GM21526 (cell line): ENCODE measurements around the gene ADCY9.
"Not testable (repeated sequence)": the region's sequence is repeated elsewhere in the genome, so short reads cannot be mapped to it uniquely, and the experiment has no call there.

ENCODE experiments used
- ATAC-seq: cut with Tn5 transposase; IDR thresholded peaks from one replicate; pipeline ENCODE4 v1.9.1; 2021; ENCODE audit warnings: moderate library complexity; ENCODE audit not compliant: unreplicated experiment, low FRiP score

Gene ADCY9

GRCh38 chr16:4116325-4117249 is at the start of gene ADCY9:
Gene ADCY9, minus strand, starts transcription at chr16:4116442. Its CDS starts 1,000 bp downstream, at chr16:4115442.
- ATAC-seq: peak; percentile 49

DNA sequence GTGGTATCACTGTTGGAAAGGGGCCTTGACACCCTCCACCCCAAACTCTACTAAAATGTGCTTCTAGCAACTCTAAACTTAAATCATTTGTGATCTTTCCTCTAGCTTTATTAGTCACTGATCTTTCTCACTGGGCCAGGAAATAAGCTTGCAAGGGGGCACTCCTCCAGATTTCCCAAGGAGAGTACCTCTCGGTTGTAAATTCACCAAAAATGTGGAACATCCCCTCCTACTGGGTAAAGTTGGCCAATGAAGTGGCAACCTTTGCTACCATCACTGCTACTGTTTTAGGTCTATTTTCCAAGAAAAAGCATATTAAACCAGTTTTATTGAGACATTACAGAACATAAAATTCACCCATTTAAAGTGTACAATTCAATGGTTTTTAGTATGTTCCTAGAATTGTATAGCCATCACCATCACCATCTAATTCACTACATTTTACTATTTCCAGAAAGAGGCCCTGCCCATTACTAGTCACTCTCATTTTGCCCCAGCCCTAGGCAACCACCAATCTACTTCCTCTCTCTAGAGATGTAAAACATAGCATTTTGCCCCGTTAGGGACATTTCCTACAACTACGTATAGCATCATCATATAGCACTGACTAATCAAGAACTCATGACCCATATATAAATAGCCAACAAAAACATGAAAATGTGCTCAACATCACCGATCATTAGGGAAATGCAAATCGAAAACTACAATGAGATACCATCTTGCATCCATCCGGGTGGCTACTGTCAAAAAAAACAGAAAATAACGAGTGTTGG is 44.6 kb upstream of the ADCY9 start:
- no peak for ATAC-seq

DNA sequence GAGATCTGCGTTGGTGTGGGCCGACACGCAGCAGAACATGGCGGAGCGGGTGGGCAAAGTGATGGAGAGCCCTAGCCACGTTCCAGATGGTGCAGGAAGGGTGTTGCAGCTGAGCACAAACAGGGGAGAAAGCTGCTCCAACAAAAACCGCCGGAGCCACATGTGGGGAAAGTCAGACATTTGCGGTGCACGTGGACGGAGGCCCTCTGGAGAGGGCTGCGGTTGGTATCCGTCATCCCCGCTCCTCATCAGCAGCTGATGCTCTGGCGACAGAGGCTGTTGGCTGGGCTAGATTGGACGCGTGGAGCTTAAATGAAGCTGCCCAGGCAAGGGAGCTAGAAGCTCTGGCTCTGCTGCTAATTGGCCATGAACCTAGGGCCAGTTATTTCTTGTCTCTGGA is 43.5 kb upstream of the ADCY9 start:
- no peak for ATAC-seq

DNA sequence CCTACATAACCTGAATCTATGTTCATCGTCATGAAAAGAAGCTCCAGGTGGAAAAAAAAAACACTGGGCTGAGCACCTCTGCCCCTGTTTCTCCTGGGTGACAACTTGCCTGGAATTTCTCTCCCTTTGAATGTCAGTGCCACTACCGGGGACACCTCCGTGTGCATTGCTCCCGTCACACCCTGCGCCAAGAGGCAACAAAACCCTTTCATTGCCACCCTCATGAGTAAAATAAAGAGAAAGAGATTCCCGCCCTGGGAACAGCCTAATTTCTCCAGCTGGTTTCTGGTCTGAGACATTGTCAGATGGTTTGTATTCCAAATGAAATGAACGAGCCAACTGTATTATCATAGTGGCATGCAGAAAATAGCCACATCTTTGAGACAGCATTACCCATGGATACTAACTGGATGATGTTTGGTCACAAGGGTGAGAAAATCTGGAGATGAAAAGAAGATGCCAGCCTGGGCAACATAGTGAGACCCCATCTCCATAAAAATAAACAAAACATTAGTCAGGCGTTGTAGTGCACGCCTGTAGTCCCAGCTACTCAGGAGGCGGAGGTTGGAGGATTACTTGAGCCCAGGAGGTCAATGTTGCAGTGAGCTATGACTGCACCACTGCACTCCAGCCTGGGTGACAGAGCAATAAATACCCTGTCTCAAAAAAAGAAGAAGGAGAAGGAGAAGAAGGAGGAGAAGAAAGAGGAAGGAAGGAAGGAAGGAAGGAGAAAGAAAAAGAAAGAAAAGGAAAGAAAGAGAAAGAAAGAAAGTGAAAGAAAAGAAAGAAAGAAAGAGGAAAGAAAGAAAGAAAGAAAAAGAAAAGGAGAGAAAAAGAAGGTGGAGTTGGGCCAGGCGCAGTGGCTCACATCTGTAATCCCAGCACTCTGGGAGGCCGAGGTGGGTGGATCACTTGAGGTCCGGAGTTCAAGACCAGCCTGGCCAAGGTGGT is 42.2 kb upstream of the ADCY9 start:
- ATAC-seq: no peak

DNA sequence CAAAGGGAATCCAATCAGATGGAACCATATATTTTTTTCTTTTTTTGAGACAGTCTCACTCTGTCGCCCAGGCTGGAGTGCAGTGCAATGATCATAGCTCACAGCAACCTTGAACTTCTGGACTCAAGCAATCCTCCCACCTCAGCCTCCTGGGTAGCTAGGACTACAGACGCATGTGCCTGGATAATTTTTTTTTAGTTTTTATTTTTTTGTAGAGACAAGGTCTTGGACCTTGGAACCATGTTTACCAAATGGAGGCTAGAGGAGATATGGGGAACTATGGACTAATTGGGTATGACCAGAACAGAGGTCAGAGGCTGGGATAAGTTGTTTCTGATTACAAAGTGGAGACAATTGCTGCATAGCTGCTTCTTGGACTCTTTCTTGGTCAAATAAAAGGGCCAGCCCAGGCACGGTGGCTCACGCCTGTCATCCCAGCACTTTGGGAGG is 41.2 kb upstream of the ADCY9 start:
- no peak for ATAC-seq

- not testable (repeated sequence) for ATAC-seq
Observed at GRCh38 chr16:4156503-4156902, 40.3 kb upstream of the ADCY9 start.

DNA sequence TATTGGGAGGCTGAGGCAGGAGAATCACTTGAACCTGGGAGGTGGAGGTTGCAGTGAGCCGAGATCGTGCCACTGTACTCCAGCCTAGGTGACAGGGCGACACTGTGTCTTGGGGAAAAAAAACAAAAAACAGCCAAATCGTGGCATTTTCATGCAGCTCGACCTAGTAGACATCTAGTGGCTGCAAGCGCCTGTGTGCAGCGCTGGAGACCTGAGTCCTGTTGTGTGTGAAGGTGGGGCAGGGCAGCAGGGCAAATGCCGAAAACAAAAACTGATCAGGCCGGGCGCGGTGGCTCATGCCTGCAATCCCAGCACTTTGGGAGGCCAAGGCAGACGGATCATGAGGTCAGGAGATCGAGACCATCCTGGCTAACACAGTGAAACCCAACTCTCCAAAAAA is 37.1 kb upstream of the ADCY9 start:
- ATAC-seq: not testable (repeated sequence)

- ATAC-seq: no peak
Observed at GRCh38 chr16:4152267-4152666, 36.0 kb upstream of the ADCY9 start.

DNA sequence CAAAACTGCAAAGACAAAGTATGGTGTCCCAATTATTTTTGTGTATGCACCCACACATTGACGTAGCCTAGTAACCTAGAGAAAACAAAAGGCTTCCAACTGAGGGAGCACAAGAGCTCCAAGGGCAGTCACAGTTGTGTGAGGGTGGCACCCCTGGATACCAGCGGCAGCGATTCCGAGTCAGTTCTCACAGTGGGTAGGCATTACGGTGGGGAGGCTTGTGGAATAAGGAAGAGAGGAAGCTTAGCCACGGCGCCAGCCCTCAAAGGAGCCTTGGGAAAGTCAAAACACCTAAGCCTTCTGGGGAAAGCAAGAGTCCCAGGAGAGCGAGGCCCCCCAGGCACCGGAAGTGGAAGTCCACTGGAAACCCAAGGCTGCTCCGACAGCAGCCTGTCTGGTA is 31.0 kb upstream of the ADCY9 start:
- no peak for ATAC-seq

DNA sequence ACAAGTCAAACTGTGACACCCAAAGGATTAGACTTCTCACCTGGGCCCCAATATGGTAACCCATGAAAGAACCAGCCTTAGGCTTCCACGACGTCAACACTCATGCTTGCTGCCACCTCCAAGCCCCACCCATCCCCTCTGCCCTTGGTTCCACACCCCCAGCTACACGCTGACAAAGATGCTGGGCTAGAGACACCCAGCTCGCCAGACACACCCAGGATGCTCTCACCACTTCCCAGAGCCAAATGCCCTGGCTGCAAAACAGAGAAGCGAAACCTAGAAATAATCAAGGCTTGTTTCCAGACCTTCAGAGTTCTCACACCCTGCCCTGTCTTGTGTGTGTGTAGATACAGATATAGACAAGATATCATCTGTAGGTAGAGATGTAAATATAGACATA is 26.0 kb upstream of the ADCY9 start:
- no peak for ATAC-seq

GRCh38 chr16:4141604-4142003 is 25.4 kb upstream of the ADCY9 start:
- no peak for ATAC-seq

- no peak for ATAC-seq
Observed at GRCh38 chr16:4140652-4141051, 24.4 kb upstream of the ADCY9 start.

- no peak for ATAC-seq
Observed at GRCh38 chr16:4139968-4140367, 23.7 kb upstream of the ADCY9 start.

- ATAC-seq: no peak
Observed at GRCh38 chr16:4138713-4139112, 22.5 kb upstream of the ADCY9 start.

DNA sequence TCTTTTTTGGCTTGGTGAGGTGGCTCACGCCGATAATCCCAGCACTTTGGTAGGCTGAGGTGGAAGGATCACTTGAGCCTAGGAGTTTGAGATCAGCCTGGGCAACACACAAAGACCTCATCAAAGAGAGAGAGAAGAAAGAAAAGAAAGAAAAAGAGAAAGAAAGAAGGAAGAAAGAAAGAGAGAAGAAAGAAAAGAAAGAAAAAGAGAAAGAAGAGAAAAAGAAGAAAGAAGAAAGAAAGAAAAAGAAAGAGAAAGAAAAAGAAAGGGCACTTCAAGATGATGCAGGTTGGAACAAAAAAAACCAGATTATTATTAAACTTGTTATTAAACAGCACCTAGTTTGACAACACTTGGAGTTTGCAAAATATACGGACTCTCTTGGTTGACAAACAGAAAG is 21.2 kb upstream of the ADCY9 start:
- no peak for ATAC-seq

- ATAC-seq: no peak
Observed at GRCh38 chr16:4136229-4136813, 20.1 kb upstream of the ADCY9 start.

DNA sequence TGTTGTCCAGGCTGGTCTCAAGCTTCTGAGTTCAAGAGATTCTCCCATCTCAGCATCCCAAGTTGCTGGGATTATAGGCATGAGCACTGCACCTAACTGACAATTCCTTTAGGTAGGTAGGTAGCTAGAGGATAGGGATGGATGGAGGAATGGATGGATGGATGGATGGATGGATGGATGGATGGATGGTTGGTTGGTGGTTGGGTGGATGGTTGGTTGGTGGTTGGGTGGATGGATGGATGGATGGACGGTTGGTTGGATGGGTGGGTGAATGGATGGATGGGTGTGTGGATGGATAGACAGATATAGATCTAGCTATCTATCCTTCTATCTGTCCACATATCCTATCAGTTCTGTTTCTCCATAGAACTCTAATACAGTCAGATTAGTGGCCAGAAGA is 19.3 kb upstream of the ADCY9 start:
- no peak for ATAC-seq

DNA sequence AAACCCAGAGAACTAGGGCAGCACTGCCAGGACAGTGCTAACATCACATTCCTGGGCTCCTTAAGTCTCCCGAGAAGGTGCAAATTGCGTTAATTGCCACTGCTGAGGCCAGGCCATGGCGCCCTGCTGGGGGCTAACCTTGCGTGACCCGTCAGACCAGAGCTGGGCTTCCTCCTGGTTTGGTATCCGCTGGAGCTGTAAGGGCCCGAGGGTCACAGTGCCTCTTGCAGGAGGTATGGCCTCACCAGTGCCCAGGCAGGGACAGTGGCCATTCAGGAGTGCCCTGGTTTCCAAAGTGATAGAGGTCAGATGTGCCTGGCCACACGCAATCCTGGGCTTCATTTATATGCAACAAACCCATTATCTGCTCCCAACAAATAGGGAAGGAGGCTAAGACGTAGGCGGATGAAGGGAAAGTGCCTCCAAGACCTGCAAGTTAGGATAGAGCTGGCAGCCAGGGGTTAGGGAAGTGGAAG is 17.7 kb upstream of the ADCY9 start:
- ATAC-seq: no peak

GRCh38 chr16:4131621-4132020 is 15.4 kb upstream of the ADCY9 start:
- ATAC-seq: no peak
